Measurements from ENCODE around the gene FAM111B.
A peak's percentile ranks its signal among the peaks of the same experiment; 100 is the strongest.

FAM111B gene

GRCh38 chr11:59158206-59159068 is 51.4 kb downstream of the FAM111B start:
- Histone ChIP-seq H3K9me3 (no peaks in the 10 kb centered on the region), H3K4me3 (no peak overlapping the region), H3K36me3 (replicated peaks) (no peaks in the 10 kb centered on the region), H3K4me1 (no peaks in the 10 kb centered on the region), H3K27me3 (ENCODE audit: low read depth) (peaks cover 7% of the 10 kb centered on the region)
- in situ Hi-C loops (cut with MboI; ENCODE audit: low sequenced_read_pairs), result no loop called here
- peak; percentile 54 to 71 for DNase-seq (ENCODE audit: low spot score in 2 of 2)

DNA sequence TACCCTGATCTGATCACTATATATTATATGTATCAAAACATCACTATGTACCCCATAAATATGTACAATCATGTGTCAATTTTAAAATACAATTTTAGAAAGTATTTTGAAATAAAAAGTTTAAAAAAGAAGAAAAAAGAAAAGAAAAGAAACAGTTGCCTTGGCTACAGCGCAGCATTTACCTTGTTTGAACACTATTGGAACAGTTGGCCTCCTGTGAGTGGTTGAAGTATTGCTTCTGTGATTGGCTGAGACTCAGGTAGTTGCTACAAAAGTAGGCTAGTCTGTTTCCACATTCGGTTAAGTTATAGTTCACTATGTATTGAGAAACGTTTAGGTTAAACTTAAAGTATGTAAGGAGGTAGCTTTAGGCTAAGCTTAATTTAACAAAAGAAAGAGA is 57.0 kb downstream of the FAM111B start:
- no peak for DNase-seq (ENCODE audit: low spot score in 2 of 2)
- in situ Hi-C loops (cut with MboI; ENCODE audit: low sequenced_read_pairs), result no loop called here
- H3K36me3 ChIP-seq (replicated peaks), result no peaks in the 10 kb centered on the region
- H3K27me3 ChIP-seq (ENCODE audit: low read depth), result peaks cover 23% of the 10 kb centered on the region
- no peak overlapping the region for H3K4me3 ChIP-seq
- no peaks in the 10 kb centered on the region for H3K4me1 ChIP-seq
- H3K9me3 ChIP-seq, result no peaks in the 10 kb centered on the region

DNA sequence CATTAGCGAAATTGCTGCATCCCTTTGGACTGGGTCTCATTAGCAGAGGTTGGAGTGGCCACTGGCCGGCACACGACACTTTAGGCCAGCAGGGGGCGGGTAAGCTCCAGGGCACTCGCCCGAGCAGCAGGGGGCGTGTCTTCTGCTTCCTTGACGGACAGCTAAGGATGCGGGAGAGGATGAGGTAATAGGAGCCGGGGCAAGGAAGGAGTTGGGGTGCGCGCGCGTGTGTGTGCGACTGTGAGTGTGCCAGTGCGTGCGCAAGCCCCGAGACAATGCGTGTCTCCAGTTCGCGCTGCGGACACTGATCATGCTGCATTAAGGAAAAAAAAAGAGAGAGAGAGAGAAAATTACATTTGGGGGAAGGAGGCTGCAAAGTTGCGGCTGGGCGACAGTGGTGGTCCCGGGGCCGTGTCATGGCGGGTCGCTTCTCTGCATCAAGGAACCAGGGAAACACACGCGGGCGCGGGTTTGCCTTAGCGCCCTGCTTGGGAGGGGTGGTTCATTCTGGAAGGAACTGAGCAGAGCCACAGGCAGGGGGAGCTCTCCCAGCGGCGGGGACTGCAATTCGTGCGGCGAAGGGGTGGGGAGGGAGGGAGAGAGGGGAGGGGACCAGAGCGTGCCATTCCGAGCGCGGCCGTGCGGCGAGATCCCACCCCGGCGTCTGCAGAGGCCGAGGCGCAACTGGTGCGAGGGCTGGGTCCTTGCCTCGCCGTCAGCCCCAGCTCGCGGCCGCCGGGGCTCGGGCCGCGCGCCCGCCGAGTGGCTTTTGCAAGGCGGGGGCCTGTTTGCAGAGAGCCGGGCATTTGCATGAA is 64.7 kb downstream of the FAM111B start, which contains the start of gene DTX4:
DTX4 (plus strand) TSS at position 625 of the 815 bp plus-strand sequence. CDS start 464 bp downstream, outside the sequence.
- Histone ChIP-seq H3K4me1 (peaks cover 11% of the 10 kb centered on the region), H3K9me3 (no peaks in the 10 kb centered on the region), H3K4me3 (peak within 1 kb of the TSS; percentile 47), H3K36me3 (replicated peaks) (no peaks in the 10 kb centered on the region), H3K27me3 (ENCODE audit: low read depth) (peaks cover 9% of the 10 kb centered on the region)
- in situ Hi-C loops (cut with MboI; ENCODE audit: low sequenced_read_pairs), result no loop called here
- DNase-seq (ENCODE audit: low spot score in 2 of 2), result peak; percentile 86 to 97

DNA sequence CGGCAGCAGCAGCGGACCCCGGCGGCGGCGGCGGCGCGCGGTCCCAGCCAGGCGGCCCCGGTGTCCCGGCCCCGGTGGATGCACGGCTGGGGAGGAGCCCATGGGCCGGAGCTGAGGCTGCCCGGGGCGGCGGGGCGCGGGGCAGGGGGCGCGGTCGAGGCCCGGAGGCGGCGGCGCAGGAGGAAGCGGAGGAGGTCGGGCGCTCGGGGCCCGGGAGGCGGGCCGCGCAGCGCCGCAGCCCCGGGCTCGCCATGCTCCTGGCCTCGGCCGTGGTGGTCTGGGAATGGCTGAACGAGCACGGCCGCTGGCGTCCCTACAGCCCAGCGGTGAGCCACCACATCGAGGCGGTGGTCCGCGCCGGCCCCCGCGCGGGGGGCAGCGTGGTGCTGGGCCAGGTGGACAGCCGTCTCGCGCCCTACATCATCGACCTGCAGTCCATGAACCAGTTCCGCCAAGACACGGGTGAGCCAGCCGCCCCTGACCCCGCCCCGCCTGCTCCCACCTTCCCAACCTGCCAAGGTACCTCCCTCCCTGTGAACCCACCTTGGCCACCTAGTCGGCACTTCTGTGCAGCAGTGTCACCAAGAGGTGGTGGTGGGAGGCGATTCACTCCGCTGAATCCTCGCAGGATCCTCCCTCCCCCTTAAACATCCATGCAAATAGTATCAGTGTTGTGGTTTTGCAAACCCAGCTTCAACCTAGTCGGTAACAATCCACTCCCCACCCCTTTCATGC is 65.5 kb downstream of the FAM111B start:
- peak overlapping the region; percentile 47 for H3K4me3 ChIP-seq
- no peaks in the 10 kb centered on the region for H3K36me3 ChIP-seq (replicated peaks)
- H3K27me3 ChIP-seq (ENCODE audit: low read depth), result peaks cover under 1% of the 10 kb centered on the region
- H3K4me1 ChIP-seq, result peaks cover 11% of the 10 kb centered on the region
- no peaks in the 10 kb centered on the region for H3K9me3 ChIP-seq
- peak; percentile 9 to 33 for DNase-seq (ENCODE audit: low spot score in 2 of 2)
- in situ Hi-C loops (cut with MboI; ENCODE audit: low sequenced_read_pairs), result no loop called here

- H3K4me3 ChIP-seq, result peak overlapping the region; percentile 41
- no peaks in the 10 kb centered on the region for H3K9me3 ChIP-seq
- no peaks in the 10 kb centered on the region for H3K36me3 ChIP-seq (replicated peaks)
- peak; percentile 23 to 64 for DNase-seq (ENCODE audit: low spot score in 2 of 2)
- H3K27me3 ChIP-seq (ENCODE audit: low read depth), result no peaks in the 10 kb centered on the region
- H3K4me1 ChIP-seq, result peaks cover 11% of the 10 kb centered on the region
- in situ Hi-C loops (cut with MboI; ENCODE audit: low sequenced_read_pairs), result no loop called here
These were observed 66.3 kb downstream of the FAM111B start for GRCh38 chr11:59173080-59173963.

- Histone ChIP-seq H3K27me3 (ENCODE audit: low read depth) (no peaks in the 10 kb centered on the region), H3K4me1 (peaks cover 11% of the 10 kb centered on the region), H3K9me3 (0 out of 2 replicates have a peak, but pooled peaks cover 1% of the 10 kb centered on the region), H3K4me3 (peak overlapping the region; percentile 41), H3K36me3 (replicated peaks) (no peaks in the 10 kb centered on the region)
- DNase-seq (ENCODE audit: low spot score in 2 of 2), result peak; percentile 53 to 63
- in situ Hi-C loops (cut with MboI; ENCODE audit: low sequenced_read_pairs), result no loop called here
These were observed 67.1 kb downstream of the FAM111B start for GRCh38 chr11:59173964-59174663.

DNA sequence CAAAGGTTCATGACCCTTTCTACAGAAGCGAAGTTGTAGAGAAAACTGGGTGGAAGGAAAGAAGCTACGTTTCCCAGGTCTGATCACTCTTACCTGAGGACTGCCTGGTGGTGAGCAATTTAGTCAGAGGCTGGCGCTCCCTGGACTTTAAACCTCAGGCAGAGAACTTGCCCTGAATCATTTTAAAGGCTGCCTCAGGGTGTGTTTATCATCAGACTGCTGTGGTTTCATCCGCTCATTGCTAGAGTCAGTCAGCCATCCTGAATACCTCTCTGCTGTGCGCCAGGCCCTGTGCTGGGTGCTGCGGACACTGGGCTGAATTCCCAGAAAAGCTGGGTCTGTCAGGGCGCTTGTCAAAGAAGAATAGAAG is 67.6 kb downstream of the FAM111B start:
- in situ Hi-C loops (cut with MboI; ENCODE audit: low sequenced_read_pairs), result no loop called here
- Histone ChIP-seq H3K9me3 (0 out of 2 replicates have a peak, but pooled peaks cover 4% of the 10 kb centered on the region), H3K4me3 (no peak overlapping the region), H3K4me1 (peaks cover 11% of the 10 kb centered on the region), H3K27me3 (ENCODE audit: low read depth) (no peaks in the 10 kb centered on the region), H3K36me3 (replicated peaks) (no peaks in the 10 kb centered on the region)
- DNase-seq (ENCODE audit: low spot score in 2 of 2), result peak in 1 of 2 experiments; percentile 14

DNA sequence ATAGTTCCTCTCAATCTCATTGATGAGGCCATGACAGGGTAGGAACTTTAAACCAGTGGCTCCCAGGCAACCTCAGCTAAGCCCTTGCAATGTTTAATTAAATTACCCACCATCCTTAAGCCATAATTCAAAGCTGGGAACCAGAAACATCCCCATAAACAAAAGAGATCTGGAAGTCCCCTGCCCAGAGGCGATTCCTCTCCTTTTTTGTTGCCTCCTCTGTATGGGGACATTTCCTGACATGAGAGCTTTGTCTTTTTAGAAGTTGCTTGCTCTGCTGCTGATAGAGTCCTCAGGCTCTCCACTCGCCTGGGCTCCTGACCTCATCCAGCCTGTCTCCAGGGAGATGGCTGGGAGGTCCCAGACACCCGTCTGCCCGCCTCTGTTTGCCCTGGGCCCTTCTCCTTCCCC is 68.1 kb downstream of the FAM111B start:
- Histone ChIP-seq H3K4me3 (no peak overlapping the region), H3K36me3 (replicated peaks) (no peaks in the 10 kb centered on the region), H3K4me1 (peaks cover 11% of the 10 kb centered on the region), H3K27me3 (ENCODE audit: low read depth) (no peaks in the 10 kb centered on the region), H3K9me3 (0 out of 2 replicates have a peak, but pooled peaks cover 4% of the 10 kb centered on the region)
- peak; percentile 13 to 22 for DNase-seq (ENCODE audit: low spot score in 2 of 2)
- in situ Hi-C loops (cut with MboI; ENCODE audit: low sequenced_read_pairs), result no loop called here

- Histone ChIP-seq H3K4me3 (no peak overlapping the region), H3K9me3 (0 out of 2 replicates have a peak, but pooled peaks cover 4% of the 10 kb centered on the region), H3K27me3 (ENCODE audit: low read depth) (no peaks in the 10 kb centered on the region), H3K36me3 (replicated peaks) (no peaks in the 10 kb centered on the region), H3K4me1 (peaks cover 8% of the 10 kb centered on the region)
- no peak for DNase-seq (ENCODE audit: low spot score in 2 of 2)
- in situ Hi-C loops (cut with MboI; ENCODE audit: low sequenced_read_pairs), result no loop called here
These were observed 69.3 kb downstream of the FAM111B start for GRCh38 chr11:59176330-59176729.
